ENCODE measurements around the gene POC1A. TPM values are rescaled to one million over a fixed set of nuclear protein-coding genes. Genes with fewer than 3 reads are reported as not detected.

POC1A gene
- polyA plus RNA-seq, 1 donor (not counting 4 experiments of a cell fraction or from before 2014, with no cell fraction given): 11.5 TPM

GRCh38 chr3:52056968-52057811 is 97.0 kb downstream of the POC1A start:
- Histone ChIP-seq H3K9me1 (ENCODE audit: control insufficient read depth, extremely low read depth, insufficient read depth, low read length) (peaks cover 2% of the 10 kb centered on the region), H2AFZ (ENCODE audit: control insufficient read depth, low read length) (peak overlapping the region; percentile 43), H3K4me1 (ENCODE audit: control insufficient read depth, extremely low read depth, insufficient read depth, low read length) (peaks cover 58% of the 10 kb centered on the region), H3K36me3 (ENCODE audit: control insufficient read depth in 2 of 2, extremely low read depth in 1 of 2, insufficient read depth in 2 of 2, low read length in 2 of 2) (peaks cover 20 to 25% of the 10 kb centered on the region in 2 experiments), H3K27me3 (ENCODE audit: control insufficient read depth, extremely low read depth, insufficient read depth, low read length) (no peaks in the 10 kb centered on the region), H3K9me3 (ENCODE audit: control insufficient read depth, low read depth, low read length) (no peaks in the 10 kb centered on the region), H3K4me3 (ENCODE audit: control insufficient read depth in 2 of 3, extremely low read depth in 1 of 3, insufficient read depth in 2 of 3, low read depth in 1 of 3, low read length in 3 of 3) (peak overlapping the region; percentile 53 to 86 (median 77)), H4K20me1 (ENCODE audit: control insufficient read depth, extremely low read depth, insufficient read depth, low read length) (no peaks in the 10 kb centered on the region), H3K9ac (ENCODE audit: control insufficient read depth, extremely low read depth, insufficient read depth, low read length) (peak overlapping the region; percentile 92), H3K27ac (ENCODE audit: control insufficient read depth, insufficient read depth, low read length) (peak overlapping the region; percentile 95), H3K79me2 (ENCODE audit: control insufficient read depth, insufficient read depth, low read length) (peaks cover 44% of the 10 kb centered on the region), H3K4me2 (ENCODE audit: control insufficient read depth, extremely low read depth, insufficient read depth, low read depth, low read length) (peak overlapping the region; percentile 96)
- FAIRE-seq (peak; percentile 89), DNase-seq (ENCODE audit: low read depth, low spot score) (peak; percentile 97)
- dilution Hi-C loops (cut with MboI; ENCODE audit: extremely low pct_ligation_motif_present, low sequenced_read_pairs): no loop called here
- no peak for TF ChIP-seq CTCF (optimal IDR thresholded peaks at IDR 0.05 in 1 of 3, IDR thresholded peaks at IDR 0.05 in 1 of 3, conservative IDR thresholded peaks at IDR 0.05 in 1 of 3; ENCODE audit: extremely low read depth in 1 of 3, insufficient read depth in 2 of 3, low read length in 3 of 3)

GRCh38 chr3:52056521-52056967 is 97.7 kb downstream of the POC1A start, which contains the start of gene DUSP7:
Gene DUSP7, minus strand, starts transcription at chr3:52056571. Its CDS starts 205 bp downstream, at chr3:52056366.
- peaks cover 26 to 28% of the 10 kb centered on the region in 2 experiments for H3K36me3 ChIP-seq (ENCODE audit: control insufficient read depth in 2 of 2, extremely low read depth in 1 of 2, insufficient read depth in 2 of 2, low read length in 2 of 2)
- FAIRE-seq: no peak
- H3K9ac ChIP-seq (ENCODE audit: control insufficient read depth, extremely low read depth, insufficient read depth, low read length): peak within 1 kb of the TSS; percentile 99
- no peaks in the 10 kb centered on the region for H4K20me1 ChIP-seq (ENCODE audit: control insufficient read depth, extremely low read depth, insufficient read depth, low read length)
- H3K4me3 ChIP-seq (ENCODE audit: control insufficient read depth in 2 of 3, extremely low read depth in 1 of 3, insufficient read depth in 2 of 3, low read depth in 1 of 3, low read length in 3 of 3): peak within 1 kb of the TSS; percentile 90 to 97 (median 95)
- DNase-seq (ENCODE audit: low read depth, low spot score): no peak
- H3K79me2 ChIP-seq (ENCODE audit: control insufficient read depth, insufficient read depth, low read length): peaks cover 50% of the 10 kb centered on the region
- peaks cover 2% of the 10 kb centered on the region for H3K9me1 ChIP-seq (ENCODE audit: control insufficient read depth, extremely low read depth, insufficient read depth, low read length)
- H3K27ac ChIP-seq (ENCODE audit: control insufficient read depth, insufficient read depth, low read length): peak within 1 kb of the TSS; percentile 99
- no peak for TF ChIP-seq EZH2 (IDR thresholded peaks at IDR 0.05; ENCODE audit: low read length)
- no peak for TF ChIP-seq CTCF (optimal IDR thresholded peaks at IDR 0.05 in 1 of 3, IDR thresholded peaks at IDR 0.05 in 1 of 3, conservative IDR thresholded peaks at IDR 0.05 in 1 of 3; ENCODE audit: extremely low read depth in 1 of 3, insufficient read depth in 2 of 3, low read length in 3 of 3)
- dilution Hi-C loops (cut with MboI; ENCODE audit: extremely low pct_ligation_motif_present, low sequenced_read_pairs): no loop called here
- no peaks in the 10 kb centered on the region for H3K27me3 ChIP-seq (ENCODE audit: control insufficient read depth, extremely low read depth, insufficient read depth, low read length)
- H3K9me3 ChIP-seq (ENCODE audit: control insufficient read depth, low read depth, low read length): no peaks in the 10 kb centered on the region
- peak within 1 kb of the TSS; percentile 43 for H2AFZ ChIP-seq (ENCODE audit: control insufficient read depth, low read length)
- H3K4me2 ChIP-seq (ENCODE audit: control insufficient read depth, extremely low read depth, insufficient read depth, low read depth, low read length): peak within 1 kb of the TSS; percentile 96
- H3K4me1 ChIP-seq (ENCODE audit: control insufficient read depth, extremely low read depth, insufficient read depth, low read length): peaks cover 58% of the 10 kb centered on the region

Measured in keratinocyte (primary cell).